HEK293 (cell line): ENCODE results near the gene SUMO3.

Experiments
- CTCF ChIA-PET: fragments of 350-600 bp; formaldehyde crosslinking; extraction: SDS; loops from one replicate; lab custom pipeline; 2021; ENCODE audit warnings: antibody characterized with exemption; lab: Yijun Ruan, JAX
- POLR2A ChIA-PET: fragments of 300-600 bp; formaldehyde crosslinking; extraction: SDS; loops from one replicate; lab custom pipeline; 2020; ENCODE audit warnings: antibody characterized with exemption, inconsistent platforms; lab: Yijun Ruan, JAX
- H3K27ac ChIP-seq: fragments of 200-500 bp; sonication (Bioruptor generic); 2 replicates; pipeline ENCODE4 v1.5.1; 2014; ENCODE audit warnings: low read depth, low read length, control low read depth, inconsistent platforms; ENCODE audit errors: extremely low read depth
- H3K36me3 ChIP-seq, 2 experiments: fragments of 200-500 bp in 1 of 2; sonication (Bioruptor generic) in 1 of 2; 1 replicate in 1 of 2; 2 replicates in 1 of 2; pipeline ENCODE4 v1.5.1; 2014 to 2017; ENCODE audit warnings: inconsistent platforms in 2 of 2, low read length in 2 of 2; ENCODE audit not compliant: control insufficient read depth in 2 of 2, insufficient read depth in 1 of 2
- H3K4me1 ChIP-seq: fragments of 200-500 bp; sonication (Bioruptor generic); 2 replicates; pipeline ENCODE4 v1.5.1; 2014; ENCODE audit warnings: mild to moderate bottlenecking, low read length, inconsistent platforms; ENCODE audit not compliant: control insufficient read depth, insufficient read depth
- H3K4me3 ChIP-seq: 2 replicates; pipeline ENCODE4 v1.5.1; 2011; ENCODE audit warnings: low read depth, mild to moderate bottlenecking, control low read depth, low read length, moderate library complexity
- H3K9me3 ChIP-seq: fragments of 200-500 bp; sonication (Bioruptor generic); 2 replicates; pipeline ENCODE4 v1.5.1; 2014; ENCODE audit warnings: low read depth, low read length, inconsistent platforms; ENCODE audit not compliant: control insufficient read depth, insufficient read depth
- GLIS2 ChIP-seq: fragments of 450-650 bp; formaldehyde crosslinking; IDR thresholded peaks from 2 replicates; pipeline ENCODE4 v1.5.1; 2016; ENCODE audit warnings: missing biosample characterization, missing genetic modification characterization
- IKZF3 ChIP-seq: fragments of 450-650 bp; IDR thresholded peaks from 2 replicates; pipeline ENCODE4 v1.5.0; 2018; ENCODE audit warnings: missing biosample characterization, mild to moderate bottlenecking, missing genetic modification characterization, moderate library complexity
- KLF9 ChIP-seq: fragments of 450-650 bp; formaldehyde crosslinking; IDR thresholded peaks from 2 replicates; pipeline ENCODE4 v1.5.1; 2016; ENCODE audit warnings: missing biosample characterization, missing genetic modification characterization, low read depth
- OSR2 ChIP-seq: fragments of 450-650 bp; formaldehyde crosslinking; IDR thresholded peaks from 2 replicates; pipeline ENCODE4 v1.5.1; 2016; ENCODE audit warnings: missing biosample characterization, missing genetic modification characterization
- SP2 ChIP-seq: fragments of 450-650 bp; formaldehyde crosslinking; IDR thresholded peaks from 2 replicates; pipeline ENCODE4 v1.5.1; 2016; ENCODE audit warnings: missing biosample characterization, missing genetic modification characterization
- ZBTB49 ChIP-seq: fragments of 450-650 bp; formaldehyde crosslinking; IDR thresholded peaks from 2 replicates; pipeline ENCODE4 v1.5.1; 2016; ENCODE audit warnings: missing biosample characterization, missing genetic modification characterization, low read depth
- ZFP3 ChIP-seq: fragments of 450-650 bp; formaldehyde crosslinking; IDR thresholded peaks from 2 replicates; pipeline ENCODE4 v1.5.1; 2016; ENCODE audit warnings: low read depth, missing biosample characterization, missing genetic modification characterization
- ZNF221 ChIP-seq: fragments of 450-650 bp; formaldehyde crosslinking; IDR thresholded peaks from 2 replicates; pipeline ENCODE4 v1.5.1; 2017; ENCODE audit warnings: missing biosample characterization, missing genetic modification characterization, borderline replicate concordance
- ZNF37A ChIP-seq: fragments of 450-650 bp; IDR thresholded peaks from 2 replicates; pipeline ENCODE4 v1.5.1; 2018; ENCODE audit warnings: missing biosample characterization, missing genetic modification characterization
- ZNF585B ChIP-seq: fragments of 450-650 bp; formaldehyde crosslinking; IDR thresholded peaks from 2 replicates; pipeline ENCODE4 v1.5.1; 2016; ENCODE audit warnings: missing biosample characterization, missing genetic modification characterization
- ZNF639 ChIP-seq: fragments of 450-650 bp; formaldehyde crosslinking; IDR thresholded peaks from 2 replicates; pipeline ENCODE4 v1.5.1; 2016; ENCODE audit warnings: missing biosample characterization, missing genetic modification characterization
- ZNF701 ChIP-seq: fragments of 450-650 bp; formaldehyde crosslinking; IDR thresholded peaks from 2 replicates; pipeline ENCODE4 v1.5.1; 2016; ENCODE audit warnings: missing biosample characterization, missing genetic modification characterization
- TF ChIP-seq, protein P1 (sequence below): fragments of 450-650 bp; formaldehyde crosslinking; IDR thresholded peaks from 2 replicates; pipeline ENCODE4 v1.5.1; 2017; ENCODE audit warnings: missing biosample characterization, missing genetic modification characterization
- TF ChIP-seq, protein P2 (sequence below): sonication (generic); formaldehyde crosslinking; IDR thresholded peaks from 2 replicates; pipeline ENCODE4 v1.8.1; 2022; ENCODE audit warnings: mild to moderate bottlenecking, moderate library complexity, missing genetic modification reagents
- TF ChIP-seq, protein P3 (sequence below): fragments of 450-650 bp; IDR thresholded peaks from 2 replicates; pipeline ENCODE4 v1.5.1; 2018; ENCODE audit warnings: missing biosample characterization, mild to moderate bottlenecking, missing genetic modification characterization

The SUMO3 gene

GRCh38 chr21:44790368-44790767 lies 27.5 kb downstream of the SUMO3 start:
- CTCF ChIA-PET = interaction anchor here (0.9 to 1.1 kb wide), 2 partner anchors 340 to 348 kb away, joined by 4 to 5 read pairs; no protein-coding TSS in a partner anchor
- POLR2A ChIA-PET = no interaction called here

DNA sequence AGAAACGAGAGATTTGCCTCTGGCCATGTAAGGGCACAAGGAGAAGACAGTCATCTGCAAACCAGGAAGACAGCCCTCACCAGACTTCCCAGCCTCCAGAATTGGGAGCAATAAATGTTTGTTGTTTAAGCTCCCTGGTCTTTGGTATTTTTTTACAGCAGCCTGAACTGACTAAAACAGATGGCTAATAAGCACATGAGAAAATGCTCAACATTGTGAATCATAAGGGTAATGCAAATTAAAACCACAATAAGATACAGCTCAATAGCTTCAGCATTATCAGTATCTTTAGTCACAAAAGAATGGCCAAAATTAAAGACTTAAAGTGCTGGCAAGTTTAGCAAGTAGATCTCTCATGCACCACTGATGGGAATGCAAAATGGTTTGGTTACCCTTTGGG lies 28.0 kb downstream of the SUMO3 start:
- no peak for TF ChIP-seq IKZF3
- no peak for TF ChIP-seq OSR2 (tag by site-specific recombination)
- TF ChIP-seq, protein P1, sequence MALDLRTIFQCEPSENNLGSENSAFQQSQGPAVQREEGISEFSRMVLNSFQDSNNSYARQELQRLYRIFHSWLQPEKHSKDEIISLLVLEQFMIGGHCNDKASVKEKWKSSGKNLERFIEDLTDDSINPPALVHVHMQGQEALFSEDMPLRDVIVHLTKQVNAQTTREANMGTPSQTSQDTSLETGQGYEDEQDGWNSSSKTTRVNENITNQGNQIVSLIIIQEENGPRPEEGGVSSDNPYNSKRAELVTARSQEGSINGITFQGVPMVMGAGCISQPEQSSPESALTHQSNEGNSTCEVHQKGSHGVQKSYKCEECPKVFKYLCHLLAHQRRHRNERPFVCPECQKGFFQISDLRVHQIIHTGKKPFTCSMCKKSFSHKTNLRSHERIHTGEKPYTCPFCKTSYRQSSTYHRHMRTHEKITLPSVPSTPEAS (tag by site-specific recombination) = no peak
- TF ChIP-seq GLIS2 (tag by site-specific recombination) = no peak
- no peak for TF ChIP-seq ZNF639 (tag by site-specific recombination)
- TF ChIP-seq ZFP3 (tag by site-specific recombination) = no peak
- TF ChIP-seq, protein P2, sequence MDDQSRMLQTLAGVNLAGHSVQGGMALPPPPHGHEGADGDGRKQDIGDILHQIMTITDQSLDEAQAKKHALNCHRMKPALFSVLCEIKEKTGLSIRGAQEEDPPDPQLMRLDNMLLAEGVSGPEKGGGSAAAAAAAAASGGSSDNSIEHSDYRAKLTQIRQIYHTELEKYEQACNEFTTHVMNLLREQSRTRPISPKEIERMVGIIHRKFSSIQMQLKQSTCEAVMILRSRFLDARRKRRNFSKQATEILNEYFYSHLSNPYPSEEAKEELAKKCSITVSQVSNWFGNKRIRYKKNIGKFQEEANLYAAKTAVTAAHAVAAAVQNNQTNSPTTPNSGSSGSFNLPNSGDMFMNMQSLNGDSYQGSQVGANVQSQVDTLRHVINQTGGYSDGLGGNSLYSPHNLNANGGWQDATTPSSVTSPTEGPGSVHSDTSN = no peak
- TF ChIP-seq ZNF701 (tag by site-specific recombination) = no peak
- TF ChIP-seq ZBTB49 (tag by site-specific recombination) = no peak
- no peak for TF ChIP-seq KLF9
- no peak for TF ChIP-seq ZNF585B (tag by site-specific recombination)
- TF ChIP-seq, protein P3, sequence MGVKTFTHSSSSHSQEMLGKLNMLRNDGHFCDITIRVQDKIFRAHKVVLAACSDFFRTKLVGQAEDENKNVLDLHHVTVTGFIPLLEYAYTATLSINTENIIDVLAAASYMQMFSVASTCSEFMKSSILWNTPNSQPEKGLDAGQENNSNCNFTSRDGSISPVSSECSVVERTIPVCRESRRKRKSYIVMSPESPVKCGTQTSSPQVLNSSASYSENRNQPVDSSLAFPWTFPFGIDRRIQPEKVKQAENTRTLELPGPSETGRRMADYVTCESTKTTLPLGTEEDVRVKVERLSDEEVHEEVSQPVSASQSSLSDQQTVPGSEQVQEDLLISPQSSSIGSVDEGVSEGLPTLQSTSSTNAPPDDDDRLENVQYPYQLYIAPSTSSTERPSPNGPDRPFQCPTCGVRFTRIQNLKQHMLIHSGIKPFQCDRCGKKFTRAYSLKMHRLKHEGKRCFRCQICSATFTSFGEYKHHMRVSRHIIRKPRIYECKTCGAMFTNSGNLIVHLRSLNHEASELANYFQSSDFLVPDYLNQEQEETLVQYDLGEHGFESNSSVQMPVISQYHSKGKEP (tag by site-specific recombination) = no peak
- TF ChIP-seq, all 188 proteins: peak for 0
- ChIA-PET POLR2A (interaction anchor here (0.7 kb wide), 1 partner anchor 12 kb away, joined by 4 read pairs; the partner anchor contains the start of gene UBE2G2), CTCF (interaction anchor here (0.7 to 1.1 kb wide), 3 partner anchors 10 to 349 kb away, joined by 3 to 5 read pairs (median 4); no protein-coding TSS in a partner anchor)
- Histone ChIP-seq H3K9me3 (no peaks in the 10 kb centered on the region), H3K4me3 (no peak overlapping the region), H3K4me1 (peaks cover 15% of the 10 kb centered on the region), H3K27ac (no peak overlapping the region), H3K36me3 (peaks cover 6 to 36% of the 10 kb centered on the region in 2 experiments; a peak in 2 of 3 replicates)

More at GRCh38 chr21:44790368-44790767, 27.5 kb downstream of the SUMO3 start:
- TF ChIP-seq ZNF221 (tag by site-specific recombination) = no peak
- no peak for TF ChIP-seq ZNF37A (tag by site-specific recombination)
- TF ChIP-seq SP2 (tag by site-specific recombination) = no peak
- no peak for TF ChIP-seq ZNF639 (tag by site-specific recombination)
- TF ChIP-seq, all 188 proteins: peak for 0
- H3K4me1 ChIP-seq = peaks cover 13% of the 10 kb centered on the region
- no peak overlapping the region for H3K4me3 ChIP-seq
- peaks cover 6 to 31% of the 10 kb centered on the region in 2 experiments; a peak in 2 of 3 replicates for H3K36me3 ChIP-seq
- H3K9me3 ChIP-seq = no peaks in the 10 kb centered on the region
- H3K27ac ChIP-seq = no peak overlapping the region
